HG03575 (cell line): ENCODE results near the gene DYNC1H1.
"Not testable (repeated sequence)": the region's sequence is repeated elsewhere in the genome, so short reads cannot be mapped to it uniquely, and the experiment has no call there.

ENCODE experiments used
- ATAC-seq: cut with Tn5 transposase; IDR thresholded peaks from one replicate; pipeline ENCODE4 v1.9.1; 2021; ENCODE audit not compliant: unreplicated experiment, insufficient number of reproducible peaks, low FRiP score; ENCODE audit errors: extremely low read depth

The DYNC1H1 gene

GRCh38 chr14:102049258-102050025 is 85.1 kb downstream of the DYNC1H1 start:
- ATAC-seq = no peak

- ATAC-seq = no peak
These were observed 85.6 kb downstream of the DYNC1H1 start for GRCh38 chr14:102050026-102050405.

- no peak for ATAC-seq
These were observed 86.3 kb downstream of the DYNC1H1 start for GRCh38 chr14:102050625-102051024.

- ATAC-seq = no peak
These were observed 88.1 kb downstream of the DYNC1H1 start for GRCh38 chr14:102052522-102052921.

- ATAC-seq = no peak
These were observed 91.0 kb downstream of the DYNC1H1 start for GRCh38 chr14:102055181-102055901.

GRCh38 chr14:102056694-102057442 is 92.5 kb downstream of the DYNC1H1 start:
- no peak for ATAC-seq

GRCh38 chr14:102057480-102058114 is 93.2 kb downstream of the DYNC1H1 start:
- no peak for ATAC-seq

- ATAC-seq = no peak
These were observed 93.8 kb downstream of the DYNC1H1 start for GRCh38 chr14:102058146-102058545.

- ATAC-seq = no peak
These were observed 94.6 kb downstream of the DYNC1H1 start for GRCh38 chr14:102058961-102059360.

GRCh38 chr14:102063109-102063807 is 98.9 kb downstream of the DYNC1H1 start:
- ATAC-seq = no peak

GRCh38 chr14:102063808-102064429 is 99.5 kb downstream of the DYNC1H1 start:
- ATAC-seq = no peak

GRCh38 chr14:102064590-102064989 is 100.2 kb downstream of the DYNC1H1 start:
- not testable (repeated sequence) for ATAC-seq

- no peak for ATAC-seq
These were observed 101.7 kb downstream of the DYNC1H1 start for GRCh38 chr14:102066041-102066451.

- ATAC-seq = no peak
These were observed 107.1 kb downstream of the DYNC1H1 start for GRCh38 chr14:102071283-102071998.

- no peak for ATAC-seq
These were observed 110.1 kb downstream of the DYNC1H1 start for GRCh38 chr14:102074415-102074964.

- no peak for ATAC-seq
These were observed 110.8 kb downstream of the DYNC1H1 start for GRCh38 chr14:102075155-102075554.

GRCh38 chr14:102077382-102077709 is 113.0 kb downstream of the DYNC1H1 start:
- no peak for ATAC-seq
